ENCODE results near the gene DEFB121. TPM values are rescaled to one million over a fixed set of nuclear protein-coding genes. Genes with fewer than 3 reads are reported as not detected.
"Not testable (repeated sequence)": the region's sequence is repeated elsewhere in the genome, so short reads cannot be mapped to it uniquely, and the experiment has no call there.

The DEFB121 gene
- total and polyA plus RNA-seq, 11 donors, result not detected

DNA sequence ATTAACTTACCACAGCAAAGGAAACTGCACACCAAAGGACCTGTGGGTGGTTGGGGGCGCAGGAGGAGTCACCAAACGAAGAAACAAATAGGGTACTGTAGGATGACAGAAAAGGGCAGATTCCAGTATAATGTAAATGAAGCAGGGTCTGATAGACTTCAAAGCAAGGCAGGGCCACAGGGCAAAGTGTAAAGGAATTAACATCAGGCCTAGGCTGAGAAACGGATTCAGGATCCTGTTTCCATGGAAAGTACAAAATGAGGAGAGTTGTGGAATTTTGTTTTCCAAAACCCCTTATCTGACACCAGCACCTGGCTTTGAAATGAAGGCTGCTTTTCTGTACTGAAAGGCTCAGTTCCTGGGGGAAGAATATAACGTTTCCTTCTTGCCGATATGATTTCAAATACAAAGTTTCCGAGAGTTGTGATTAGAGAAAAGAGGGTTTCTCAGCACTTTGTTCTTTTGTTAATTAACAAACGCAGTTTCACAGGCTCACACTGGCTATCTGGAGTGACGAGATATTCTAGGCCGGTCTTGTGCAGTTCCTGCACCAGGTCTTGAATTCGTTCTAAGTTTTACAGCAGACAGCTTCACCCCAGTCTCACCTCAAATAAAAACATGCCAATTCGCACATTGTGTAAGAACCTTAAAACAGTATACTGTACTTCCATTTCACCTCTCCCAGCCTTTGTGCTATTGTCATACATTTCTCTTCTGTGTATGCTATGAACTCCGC is 40.2 kb upstream of the DEFB121 start:
- peaks cover 0 to 5% (median 0%) of the 10 kb centered on the region in 12 donors for H3K9me3 ChIP-seq
- 61 to 70% (median 68%) methylated on average over 12 of the region's 12 CpGs for WGBS, 4 donors
- intact Hi-C loops (cut with DNase I), result no loop called here
- H3K27me3 ChIP-seq, result peaks cover 0 to 4% (median 0%) of the 10 kb centered on the region in 9 donors
- H3K27ac ChIP-seq, result no peak overlapping the region
- ATAC-seq (no peak), DNase-seq (no peak)
- no peaks in the 10 kb centered on the region for H3K4me1 ChIP-seq
- H3K4me3 ChIP-seq, result no peak overlapping the region
- TF ChIP-seq POLR2A (IDR thresholded peaks at IDR 0.05), result no peak
- no peak for TF ChIP-seq CTCF (IDR thresholded peaks at IDR 0.05)
- no peaks in the 10 kb centered on the region for H3K36me3 ChIP-seq

DNA sequence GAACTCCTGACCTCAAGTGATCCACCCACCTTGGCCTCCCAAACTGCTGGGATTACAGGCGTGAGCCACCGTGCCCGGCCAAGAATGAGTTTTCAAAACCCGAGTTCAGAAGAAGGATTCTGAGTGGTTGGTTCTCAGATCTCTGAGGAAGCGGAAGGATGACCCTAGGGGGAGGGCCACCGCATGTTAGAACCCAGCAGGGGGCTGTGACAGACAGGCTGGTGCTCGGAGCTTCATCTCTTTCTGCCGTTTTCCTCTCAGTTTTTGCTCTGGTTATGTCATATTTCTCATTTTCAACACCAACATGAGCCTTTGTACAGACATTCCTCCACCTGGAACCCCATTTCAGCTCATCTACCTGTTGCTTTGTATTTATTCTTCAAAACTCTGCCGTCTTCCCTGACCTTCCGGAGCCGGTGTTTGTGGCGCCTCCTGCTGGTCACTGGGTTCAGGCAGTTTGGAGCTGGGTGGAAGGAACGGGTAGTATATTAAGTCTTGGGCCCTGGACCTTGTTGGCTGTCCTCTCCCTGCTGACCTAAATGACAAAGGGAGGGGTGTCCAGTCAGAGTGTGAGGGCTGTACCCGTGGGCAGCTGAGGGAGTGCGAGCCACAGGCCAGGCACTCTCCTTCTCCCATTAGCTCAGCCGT is 34.1 kb upstream of the DEFB121 start, which contains the start of gene DEFB123:
TSS of gene DEFB123 (plus strand) at position 621 of the 648 bp plus-strand sequence. CDS start 67 bp downstream, outside the sequence.
- 67 to 77% (median 74%) methylated on average over 16 of the region's 16 CpGs for WGBS, 4 donors
- intact Hi-C loops (cut with DNase I), result no loop called here
- DNase-seq (no peak), ATAC-seq (no peak)
- Histone ChIP-seq H3K9me3 (no peaks in the 10 kb centered on the region), H3K4me1 (no peaks in the 10 kb centered on the region), H3K27ac (no peak within 1 kb of the TSS), H3K36me3 (no peaks in the 10 kb centered on the region), H3K4me3 (no peak within 1 kb of the TSS), H3K27me3 (peaks cover 0 to 6% (median 0%) of the 10 kb centered on the region in 9 donors)
- TF ChIP-seq CTCF (IDR thresholded peaks at IDR 0.05) (peak in 1 of 12 donors; percentile 20), POLR2A (IDR thresholded peaks at IDR 0.05) (no peak)

DNA sequence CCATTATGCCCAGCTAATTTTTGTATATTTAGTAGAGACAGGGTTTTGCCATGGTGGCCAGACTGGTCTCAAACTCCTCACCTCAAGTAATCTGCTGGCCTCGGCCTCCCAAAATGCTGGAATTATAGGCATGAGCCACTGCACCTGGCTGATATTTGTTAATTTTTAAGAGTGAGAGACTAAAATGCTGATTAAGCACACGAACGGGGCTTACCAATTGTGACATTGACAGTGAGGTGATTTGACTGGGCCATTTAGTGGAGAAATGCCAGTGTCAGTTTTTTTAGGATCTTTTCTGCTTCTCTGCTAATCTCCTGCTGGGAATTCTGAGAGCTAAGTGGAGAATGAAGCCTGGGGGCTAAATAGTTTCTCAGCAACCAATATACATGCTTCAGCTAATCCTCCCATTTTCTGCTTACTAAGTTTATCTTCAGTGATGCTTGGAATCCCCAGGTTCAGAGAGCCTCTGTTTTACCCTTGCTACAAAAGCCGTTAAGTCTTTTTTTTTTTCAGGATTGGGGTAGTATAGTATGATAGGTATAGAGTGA is 24.6 kb upstream of the DEFB121 start:
- DNase-seq (no peak), ATAC-seq (no peak)
- TF ChIP-seq POLR2A (IDR thresholded peaks at IDR 0.05), result no peak
- no peak for TF ChIP-seq CTCF (IDR thresholded peaks at IDR 0.05)
- no peak overlapping the region for H3K4me3 ChIP-seq
- intact Hi-C loops (cut with DNase I), result no loop called here
- no peaks in the 10 kb centered on the region for H3K4me1 ChIP-seq
- 55 to 64% (median 63%) methylated on average over 4 of the region's 4 CpGs for WGBS, 4 donors
- H3K9me3 ChIP-seq, result peaks cover 0 to 14% (median 4%) of the 10 kb centered on the region in 12 donors
- H3K36me3 ChIP-seq, result no peaks in the 10 kb centered on the region
- H3K27me3 ChIP-seq, result peaks cover 0 to 12% (median 0%) of the 10 kb centered on the region in 9 donors
- no peak overlapping the region for H3K27ac ChIP-seq

- peaks cover 0 to 14% (median 4%) of the 10 kb centered on the region in 12 donors for H3K9me3 ChIP-seq
- H3K4me1 ChIP-seq; H3K27ac ChIP-seq; H3K4me3 ChIP-seq; intact Hi-C loops (cut with DNase I); ATAC-seq; DNase-seq; H3K36me3 ChIP-seq: not testable (repeated sequence)
- WGBS, 4 donors, result 90 to 93% (median 92%) methylated on average over 16 to 30 of the region's 31 CpGs
- H3K27me3 ChIP-seq, result peaks cover 0 to 12% (median 0%) of the 10 kb centered on the region in 9 donors
Observed at GRCh38 chr20:31427576-31427975, 21.6 kb upstream of the DEFB121 start.

DNA sequence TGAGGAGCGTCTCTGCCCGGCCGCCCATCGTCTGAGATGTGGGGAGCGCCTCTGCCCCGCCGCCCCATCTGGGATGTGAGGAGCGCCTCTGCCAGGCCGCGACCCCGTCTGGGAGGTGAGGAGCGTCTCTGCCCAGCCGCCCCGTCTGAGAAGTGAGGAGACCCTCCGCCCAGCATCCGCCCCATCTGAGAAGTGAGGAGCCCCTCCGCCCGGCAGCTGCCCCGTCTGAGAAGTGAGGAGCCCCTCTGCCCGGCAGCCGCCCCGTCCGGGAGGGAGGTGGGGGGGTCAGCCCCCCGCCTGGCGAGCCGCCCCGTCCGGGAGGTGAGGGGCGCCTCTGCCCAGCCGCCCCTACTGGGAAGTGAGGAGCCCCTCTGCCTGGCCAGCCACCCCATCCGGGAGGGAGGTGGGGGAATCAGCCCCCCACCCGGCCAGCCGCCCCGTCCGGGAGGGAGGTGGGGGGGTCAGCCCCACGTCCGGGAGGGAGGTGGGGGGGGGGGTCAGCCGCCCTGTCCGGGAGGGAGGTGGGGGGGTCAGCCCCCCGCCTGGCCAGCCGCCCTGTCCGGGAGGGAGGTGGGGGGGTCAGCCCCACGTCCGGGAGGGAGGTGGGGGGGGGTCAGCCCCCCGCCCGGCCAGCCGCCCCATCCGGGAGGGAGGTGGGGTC is 21.0 kb upstream of the DEFB121 start:
- DNase-seq; intact Hi-C loops (cut with DNase I): not testable (repeated sequence)

More for the DNA sequence above, 21.0 kb upstream of the DEFB121 start:
- Histone ChIP-seq H3K27me3 (peaks cover 0 to 14% (median 0%) of the 10 kb centered on the region in 9 donors), H3K9me3 (peaks cover 0 to 14% (median 4%) of the 10 kb centered on the region in 12 donors)
- not testable (repeated sequence) for H3K36me3 ChIP-seq, H3K27ac ChIP-seq, H3K4me1 ChIP-seq, H3K4me3 ChIP-seq, ATAC-seq
- 90 to 95% (median 92%) methylated on average over 16 to 46 of the region's 48 CpGs; no CpG with 5 or more reads in 1 of the 4 donors for WGBS, 4 donors

Measured in heart left ventricle (tissue), 16 donors.